ENCODE results near the gene S100A9.

S100A9 gene

DNA sequence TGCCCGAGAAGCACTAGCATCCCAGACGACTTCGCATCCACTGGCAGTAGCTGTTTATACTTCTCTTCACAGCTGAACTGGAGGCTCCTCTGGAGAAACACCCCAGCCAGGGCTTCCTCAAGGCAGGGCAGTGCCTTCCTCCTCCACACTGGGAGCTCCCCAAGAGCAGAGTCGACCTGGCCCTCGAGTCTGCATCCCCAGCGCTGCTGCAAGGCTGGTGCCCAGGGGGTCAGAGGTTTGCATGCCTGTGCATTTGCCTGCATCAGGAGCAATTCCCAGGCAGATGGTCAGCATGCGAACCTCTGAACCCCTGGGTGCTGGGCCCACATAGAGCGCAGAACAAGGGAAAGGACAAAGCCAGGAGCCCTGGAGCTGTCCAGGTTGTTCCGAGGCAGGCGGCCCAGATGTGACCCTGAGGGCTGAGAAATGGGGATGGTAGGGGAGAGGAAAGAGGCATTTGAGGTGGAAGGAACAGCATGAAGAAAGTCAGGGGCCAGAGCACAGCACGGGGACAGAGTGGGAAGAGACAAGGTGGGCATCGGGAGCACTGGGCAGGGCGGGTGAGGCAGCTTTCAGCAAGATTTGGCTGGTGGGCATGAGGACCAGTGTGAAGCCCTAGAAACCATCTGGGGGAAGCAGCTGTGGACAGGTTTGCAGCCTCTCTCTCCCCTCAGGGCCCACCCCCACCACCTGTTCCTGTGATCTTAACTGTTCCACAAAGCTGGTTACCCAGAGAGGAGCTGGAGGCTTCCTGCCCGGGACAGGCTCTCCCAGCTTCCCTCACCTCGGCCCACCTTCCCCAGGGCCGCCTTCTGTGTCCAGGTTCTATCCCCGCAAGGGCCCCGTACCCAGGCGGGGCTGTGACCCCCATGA, 39.6 kb downstream of the S100A9 start:
- POLR2A ChIA-PET, result no interaction called here
- Histone ChIP-seq H3K4me3 (ENCODE audit: low read depth, low read length) (no peak overlapping the region), H3K9me3 (ENCODE audit: control insufficient read depth, insufficient read depth, low read depth, low read length) (no peaks in the 10 kb centered on the region), H3K4me1 (ENCODE audit: control insufficient read depth, insufficient read depth, low read length) (no peaks in the 10 kb centered on the region), H3K36me3 (ENCODE audit: control insufficient read depth in 2 of 2, insufficient read depth in 1 of 2, low read length in 2 of 2) (no peaks in the 10 kb centered on the region), H3K27ac (ENCODE audit: extremely low read depth, low read depth, low read length) (no peak overlapping the region)
- TF ChIP-seq, protein P1, sequence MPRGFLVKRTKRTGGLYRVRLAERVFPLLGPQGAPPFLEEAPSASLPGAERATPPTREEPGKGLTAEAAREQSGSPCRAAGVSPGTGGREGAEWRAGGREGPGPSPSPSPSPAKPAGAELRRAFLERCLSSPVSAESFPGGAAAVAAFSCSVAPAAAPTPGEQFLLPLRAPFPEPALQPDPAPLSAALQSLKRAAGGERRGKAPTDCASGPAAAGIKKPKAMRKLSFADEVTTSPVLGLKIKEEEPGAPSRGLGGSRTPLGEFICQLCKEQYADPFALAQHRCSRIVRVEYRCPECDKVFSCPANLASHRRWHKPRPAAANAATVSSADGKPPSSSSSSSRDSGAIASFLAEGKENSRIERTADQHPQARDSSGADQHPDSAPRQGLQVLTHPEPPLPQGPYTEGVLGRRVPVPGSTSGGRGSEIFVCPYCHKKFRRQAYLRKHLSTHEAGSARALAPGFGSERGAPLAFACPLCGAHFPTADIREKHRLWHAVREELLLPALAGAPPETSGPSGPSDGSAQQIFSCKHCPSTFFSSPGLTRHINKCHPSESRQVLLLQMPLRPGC (tag by site-specific recombination; IDR thresholded peaks at IDR 0.05), result no peak
- TF ChIP-seq KLF1 (tag by site-specific recombination; IDR thresholded peaks at IDR 0.05) (no peak), ZNF626 (tag by site-specific recombination; IDR thresholded peaks at IDR 0.05) (no peak), FEZF1 (tag by site-specific recombination; IDR thresholded peaks at IDR 0.05) (no peak), ZBTB8A (tag by site-specific recombination; IDR thresholded peaks at IDR 0.05) (no peak), ZNF121 (tag by site-specific recombination; IDR thresholded peaks at IDR 0.05) (no peak), GFI1B (tag by site-specific recombination; IDR thresholded peaks at IDR 0.05) (no peak), ZNF184 (tag by site-specific recombination; IDR thresholded peaks at IDR 0.05) (no peak), ZNF112 (tag by site-specific recombination; IDR thresholded peaks at IDR 0.05) (no peak)
- TF ChIP-seq, protein P2, sequence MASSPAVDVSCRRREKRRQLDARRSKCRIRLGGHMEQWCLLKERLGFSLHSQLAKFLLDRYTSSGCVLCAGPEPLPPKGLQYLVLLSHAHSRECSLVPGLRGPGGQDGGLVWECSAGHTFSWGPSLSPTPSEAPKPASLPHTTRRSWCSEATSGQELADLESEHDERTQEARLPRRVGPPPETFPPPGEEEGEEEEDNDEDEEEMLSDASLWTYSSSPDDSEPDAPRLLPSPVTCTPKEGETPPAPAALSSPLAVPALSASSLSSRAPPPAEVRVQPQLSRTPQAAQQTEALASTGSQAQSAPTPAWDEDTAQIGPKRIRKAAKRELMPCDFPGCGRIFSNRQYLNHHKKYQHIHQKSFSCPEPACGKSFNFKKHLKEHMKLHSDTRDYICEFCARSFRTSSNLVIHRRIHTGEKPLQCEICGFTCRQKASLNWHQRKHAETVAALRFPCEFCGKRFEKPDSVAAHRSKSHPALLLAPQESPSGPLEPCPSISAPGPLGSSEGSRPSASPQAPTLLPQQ (tag by site-specific recombination; IDR thresholded peaks at IDR 0.05), result no peak
- TF ChIP-seq, protein P3, sequence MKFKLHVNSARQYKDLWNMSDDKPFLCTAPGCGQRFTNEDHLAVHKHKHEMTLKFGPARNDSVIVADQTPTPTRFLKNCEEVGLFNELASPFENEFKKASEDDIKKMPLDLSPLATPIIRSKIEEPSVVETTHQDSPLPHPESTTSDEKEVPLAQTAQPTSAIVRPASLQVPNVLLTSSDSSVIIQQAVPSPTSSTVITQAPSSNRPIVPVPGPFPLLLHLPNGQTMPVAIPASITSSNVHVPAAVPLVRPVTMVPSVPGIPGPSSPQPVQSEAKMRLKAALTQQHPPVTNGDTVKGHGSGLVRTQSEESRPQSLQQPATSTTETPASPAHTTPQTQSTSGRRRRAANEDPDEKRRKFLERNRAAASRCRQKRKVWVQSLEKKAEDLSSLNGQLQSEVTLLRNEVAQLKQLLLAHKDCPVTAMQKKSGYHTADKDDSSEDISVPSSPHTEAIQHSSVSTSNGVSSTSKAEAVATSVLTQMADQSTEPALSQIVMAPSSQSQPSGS (tag by site-specific recombination; IDR thresholded peaks at IDR 0.05; ENCODE audit: low read depth), result no peak
- TF ChIP-seq, protein P4, sequence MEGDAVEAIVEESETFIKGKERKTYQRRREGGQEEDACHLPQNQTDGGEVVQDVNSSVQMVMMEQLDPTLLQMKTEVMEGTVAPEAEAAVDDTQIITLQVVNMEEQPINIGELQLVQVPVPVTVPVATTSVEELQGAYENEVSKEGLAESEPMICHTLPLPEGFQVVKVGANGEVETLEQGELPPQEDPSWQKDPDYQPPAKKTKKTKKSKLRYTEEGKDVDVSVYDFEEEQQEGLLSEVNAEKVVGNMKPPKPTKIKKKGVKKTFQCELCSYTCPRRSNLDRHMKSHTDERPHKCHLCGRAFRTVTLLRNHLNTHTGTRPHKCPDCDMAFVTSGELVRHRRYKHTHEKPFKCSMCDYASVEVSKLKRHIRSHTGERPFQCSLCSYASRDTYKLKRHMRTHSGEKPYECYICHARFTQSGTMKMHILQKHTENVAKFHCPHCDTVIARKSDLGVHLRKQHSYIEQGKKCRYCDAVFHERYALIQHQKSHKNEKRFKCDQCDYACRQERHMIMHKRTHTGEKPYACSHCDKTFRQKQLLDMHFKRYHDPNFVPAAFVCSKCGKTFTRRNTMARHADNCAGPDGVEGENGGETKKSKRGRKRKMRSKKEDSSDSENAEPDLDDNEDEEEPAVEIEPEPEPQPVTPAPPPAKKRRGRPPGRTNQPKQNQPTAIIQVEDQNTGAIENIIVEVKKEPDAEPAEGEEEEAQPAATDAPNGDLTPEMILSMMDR (tag by site-specific recombination; IDR thresholded peaks at IDR 0.05), result no peak
- TF ChIP-seq, protein P5, sequence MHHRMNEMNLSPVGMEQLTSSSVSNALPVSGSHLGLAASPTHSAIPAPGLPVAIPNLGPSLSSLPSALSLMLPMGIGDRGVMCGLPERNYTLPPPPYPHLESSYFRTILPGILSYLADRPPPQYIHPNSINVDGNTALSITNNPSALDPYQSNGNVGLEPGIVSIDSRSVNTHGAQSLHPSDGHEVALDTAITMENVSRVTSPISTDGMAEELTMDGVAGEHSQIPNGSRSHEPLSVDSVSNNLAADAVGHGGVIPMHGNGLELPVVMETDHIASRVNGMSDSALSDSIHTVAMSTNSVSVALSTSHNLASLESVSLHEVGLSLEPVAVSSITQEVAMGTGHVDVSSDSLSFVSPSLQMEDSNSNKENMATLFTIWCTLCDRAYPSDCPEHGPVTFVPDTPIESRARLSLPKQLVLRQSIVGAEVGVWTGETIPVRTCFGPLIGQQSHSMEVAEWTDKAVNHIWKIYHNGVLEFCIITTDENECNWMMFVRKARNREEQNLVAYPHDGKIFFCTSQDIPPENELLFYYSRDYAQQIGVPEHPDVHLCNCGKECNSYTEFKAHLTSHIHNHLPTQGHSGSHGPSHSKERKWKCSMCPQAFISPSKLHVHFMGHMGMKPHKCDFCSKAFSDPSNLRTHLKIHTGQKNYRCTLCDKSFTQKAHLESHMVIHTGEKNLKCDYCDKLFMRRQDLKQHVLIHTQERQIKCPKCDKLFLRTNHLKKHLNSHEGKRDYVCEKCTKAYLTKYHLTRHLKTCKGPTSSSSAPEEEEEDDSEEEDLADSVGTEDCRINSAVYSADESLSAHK (tag by site-specific recombination; IDR thresholded peaks at IDR 0.05), result no peak
- TF ChIP-seq, protein P6, sequence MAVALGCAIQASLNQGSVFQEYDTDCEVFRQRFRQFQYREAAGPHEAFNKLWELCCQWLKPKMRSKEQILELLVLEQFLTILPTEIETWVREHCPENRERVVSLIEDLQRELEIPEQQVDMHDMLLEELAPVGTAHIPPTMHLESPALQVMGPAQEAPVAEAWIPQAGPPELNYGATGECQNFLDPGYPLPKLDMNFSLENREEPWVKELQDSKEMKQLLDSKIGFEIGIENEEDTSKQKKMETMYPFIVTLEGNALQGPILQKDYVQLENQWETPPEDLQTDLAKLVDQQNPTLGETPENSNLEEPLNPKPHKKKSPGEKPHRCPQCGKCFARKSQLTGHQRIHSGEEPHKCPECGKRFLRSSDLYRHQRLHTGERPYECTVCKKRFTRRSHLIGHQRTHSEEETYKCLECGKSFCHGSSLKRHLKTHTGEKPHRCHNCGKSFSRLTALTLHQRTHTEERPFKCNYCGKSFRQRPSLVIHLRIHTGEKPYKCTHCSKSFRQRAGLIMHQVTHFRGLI (tag by site-specific recombination; IDR thresholded peaks at IDR 0.05), result no peak
- CTCF ChIA-PET, result interaction anchor here (0.9 to 2.8 kb wide), 2 partner anchors 42 to 69 kb away, joined by 3 to 9 read pairs; no protein-coding TSS in a partner anchor
